GM23248 (cell line): Measurements from ENCODE around the gene SLC24A4.

ENCODE experiments used
- EZH2 ChIP-seq: fragments of 200-600 bp; sonication (generic); IDR thresholded peaks from 2 replicates; pipeline ENCODE4 v1.6.1; 2018; ENCODE audit warnings: antibody characterized with exemption, mild to moderate bottlenecking; ENCODE audit not compliant: insufficient read depth, poor library complexity, severe bottlenecking
- EZH2phosphoT487 ChIP-seq: fragments of 200-600 bp; sonication (generic); IDR thresholded peaks from 2 replicates; pipeline ENCODE4 v1.6.1; 2018; ENCODE audit warnings: antibody characterized with exemption, moderate library complexity, mild to moderate bottlenecking, low read depth; ENCODE audit not compliant: insufficient read depth

DNA sequence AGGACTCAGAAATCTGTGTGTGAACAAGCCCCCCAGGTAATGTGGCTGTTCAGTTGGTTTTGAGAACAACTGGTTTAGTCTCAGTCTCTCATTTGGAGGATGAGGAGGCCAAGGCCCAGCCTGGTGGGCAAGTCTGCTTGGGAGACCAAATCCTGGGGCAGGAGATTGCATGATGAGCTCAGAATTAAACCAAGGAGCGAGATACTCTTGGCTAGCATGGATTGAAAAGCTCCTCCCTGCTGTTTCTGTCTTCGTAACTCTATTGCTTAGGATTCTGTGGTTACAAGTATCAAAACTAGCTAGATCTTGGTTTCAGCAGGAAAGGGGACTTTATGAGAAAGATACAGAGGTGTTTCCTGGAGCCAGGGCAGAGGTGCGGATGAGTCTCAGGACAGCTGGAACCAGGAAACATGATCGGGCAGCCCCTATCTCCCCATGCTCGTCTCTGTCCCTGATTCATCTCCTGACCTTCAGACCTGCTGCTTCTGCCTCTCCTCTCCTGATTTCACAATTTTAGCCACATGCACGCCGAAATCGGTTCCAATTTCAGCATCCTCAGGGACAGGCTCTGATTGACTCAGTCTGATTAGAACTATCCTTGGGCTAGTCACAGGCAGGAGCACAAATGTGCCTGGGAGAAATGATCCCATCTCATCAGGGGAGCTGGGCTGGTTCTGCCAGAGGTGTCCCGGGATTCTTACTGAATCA, 150.4 kb downstream of the SLC24A4 start:
- TF ChIP-seq EZH2phosphoT487 (no peak), EZH2 (no peak)
